NB4 (cell line): ENCODE results near the gene P3R3URF.

Source experiments
- DNase-seq: peaks from one replicate; pipeline ENCODE4 v3.0.0; 2010; ENCODE audit warnings: low read depth
- H3K4me3 ChIP-seq: one replicate; pipeline ENCODE4 v1.5.1; 2011; ENCODE audit warnings: mild to moderate bottlenecking, low read depth, low read length, moderate library complexity
- MAX ChIP-seq: IDR thresholded peaks from 2 replicates; pipeline ENCODE4 v1.6.1; 2011; ENCODE audit warnings: low read depth, low read length
- MYC ChIP-seq: IDR thresholded peaks from 2 replicates; pipeline ENCODE4 v1.6.1; 2011; ENCODE audit warnings: low read depth, low read length
- POLR2A ChIP-seq: IDR thresholded peaks from 2 replicates; pipeline ENCODE4 v1.6.1; 2011; ENCODE audit warnings: mild to moderate bottlenecking; ENCODE audit not compliant: insufficient read length; ENCODE audit errors: extremely low read depth
- TF ChIP-seq, protein P1 (sequence below): IDR thresholded peaks from one replicate; pipeline ENCODE4 v1.5.1; 2012; ENCODE audit warnings: low read depth, low read length

Gene P3R3URF

DNA sequence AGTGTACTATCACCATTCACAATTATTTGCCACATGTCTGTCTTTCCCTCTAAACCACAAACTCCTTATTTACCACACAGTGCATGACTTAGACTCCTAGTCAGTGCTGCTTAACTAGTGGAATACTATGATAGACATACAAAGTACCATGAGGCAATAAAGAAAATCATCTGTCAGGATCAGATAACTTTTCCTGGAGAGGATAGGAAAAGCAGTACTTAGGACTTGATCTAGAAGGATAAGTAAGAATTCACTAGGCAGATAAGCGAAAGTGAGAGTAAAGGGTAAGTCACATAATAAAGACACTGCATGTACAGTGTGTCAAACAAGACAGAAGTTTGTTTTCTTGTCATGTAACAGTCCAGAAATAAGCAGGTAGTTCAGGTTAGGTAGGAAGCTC lies 22.6 kb downstream of the P3R3URF start:
- H3K4me3 ChIP-seq, result no peak overlapping the region
- DNase-seq, result no peak
- no peak for TF ChIP-seq POLR2A
- TF ChIP-seq, protein P1, sequence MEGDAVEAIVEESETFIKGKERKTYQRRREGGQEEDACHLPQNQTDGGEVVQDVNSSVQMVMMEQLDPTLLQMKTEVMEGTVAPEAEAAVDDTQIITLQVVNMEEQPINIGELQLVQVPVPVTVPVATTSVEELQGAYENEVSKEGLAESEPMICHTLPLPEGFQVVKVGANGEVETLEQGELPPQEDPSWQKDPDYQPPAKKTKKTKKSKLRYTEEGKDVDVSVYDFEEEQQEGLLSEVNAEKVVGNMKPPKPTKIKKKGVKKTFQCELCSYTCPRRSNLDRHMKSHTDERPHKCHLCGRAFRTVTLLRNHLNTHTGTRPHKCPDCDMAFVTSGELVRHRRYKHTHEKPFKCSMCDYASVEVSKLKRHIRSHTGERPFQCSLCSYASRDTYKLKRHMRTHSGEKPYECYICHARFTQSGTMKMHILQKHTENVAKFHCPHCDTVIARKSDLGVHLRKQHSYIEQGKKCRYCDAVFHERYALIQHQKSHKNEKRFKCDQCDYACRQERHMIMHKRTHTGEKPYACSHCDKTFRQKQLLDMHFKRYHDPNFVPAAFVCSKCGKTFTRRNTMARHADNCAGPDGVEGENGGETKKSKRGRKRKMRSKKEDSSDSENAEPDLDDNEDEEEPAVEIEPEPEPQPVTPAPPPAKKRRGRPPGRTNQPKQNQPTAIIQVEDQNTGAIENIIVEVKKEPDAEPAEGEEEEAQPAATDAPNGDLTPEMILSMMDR, result no peak
- no peak for TF ChIP-seq MAX
- no peak for TF ChIP-seq MYC

- TF ChIP-seq, protein P1, result no peak
- TF ChIP-seq MYC (no peak), POLR2A (no peak), MAX (no peak)
- no peak for DNase-seq
- H3K4me3 ChIP-seq, result no peak overlapping the region
Measured at GRCh38 chr1:46153228-46153627, 23.1 kb downstream of the P3R3URF start.

GRCh38 chr1:46152016-46152415 lies 24.3 kb downstream of the P3R3URF start:
- no peak for TF ChIP-seq POLR2A
- TF ChIP-seq, protein P1, result no peak
- TF ChIP-seq MYC, result no peak
- H3K4me3 ChIP-seq, result no peak overlapping the region
- DNase-seq, result no peak

- no peak overlapping the region for H3K4me3 ChIP-seq
- DNase-seq, result no peak
- TF ChIP-seq POLR2A, result no peak
- TF ChIP-seq, protein P1, result no peak
- no peak for TF ChIP-seq MYC
- no peak for TF ChIP-seq MAX
Measured at GRCh38 chr1:46150085-46150484, 26.2 kb downstream of the P3R3URF start.

GRCh38 chr1:46148318-46148717 lies 28.0 kb downstream of the P3R3URF start:
- DNase-seq, result no peak
- TF ChIP-seq, protein P1, result no peak
- no peak overlapping the region for H3K4me3 ChIP-seq

GRCh38 chr1:46137916-46138315 lies 38.4 kb downstream of the P3R3URF start:
- H3K4me3 ChIP-seq, result no peak overlapping the region
- no peak for DNase-seq
- TF ChIP-seq MAX (no peak), POLR2A (no peak)

GRCh38 chr1:46136711-46137110 lies 39.6 kb downstream of the P3R3URF start:
- TF ChIP-seq MAX (no peak), POLR2A (no peak), MYC (no peak)
- TF ChIP-seq, protein P1, result no peak
- no peak for DNase-seq
- H3K4me3 ChIP-seq, result no peak overlapping the region
